GM12878 (cell line): Measurements from ENCODE around the gene COL18A1. TPM values are rescaled to one million over a fixed set of nuclear protein-coding genes. Genes with fewer than 3 reads are reported as not detected.

Source experiments
- CBX5 ChIP-seq: sonication (generic); IDR thresholded peaks from 2 replicates; pipeline ENCODE4 v1.6.1; 2016; ENCODE audit warnings: low read depth, moderate library complexity, mild to moderate bottlenecking, inconsistent platforms
- CREM ChIP-seq: IDR thresholded peaks from 2 replicates; pipeline ENCODE4 v1.6.1; 2014; ENCODE audit warnings: antibody characterized with exemption, low read depth
- EZH2 ChIP-seq: IDR thresholded peaks from 2 replicates; pipeline ENCODE4 v1.6.1; 2012; ENCODE audit warnings: low read depth, mild to moderate bottlenecking, control low read depth, inconsistent platforms, low read length, borderline replicate concordance; ENCODE audit not compliant: control insufficient read depth
- FOXK2 ChIP-seq: fragments of 450-650 bp; IDR thresholded peaks from 2 replicates; pipeline ENCODE4 v1.6.1; 2017; ENCODE audit warnings: mild to moderate bottlenecking, moderate library complexity
- KLF5 ChIP-seq: fragments of 450-650 bp; IDR thresholded peaks from 2 replicates; pipeline ENCODE4 v1.6.1; 2014; ENCODE audit warnings: mild to moderate bottlenecking; ENCODE audit not compliant: partially characterized antibody
- MEF2A ChIP-seq: IDR thresholded peaks from 2 replicates; pipeline ENCODE4 v1.6.1; 2011; ENCODE audit warnings: low read depth, mild to moderate bottlenecking, low read length, moderate library complexity; ENCODE audit not compliant: insufficient read depth
- NR2C1 ChIP-seq: fragments of 450-650 bp; IDR thresholded peaks from 2 replicates; pipeline ENCODE4 v1.6.1; 2017; ENCODE audit warnings: antibody characterized with exemption, mild to moderate bottlenecking, moderate library complexity
- NRF1 ChIP-seq: conservative IDR thresholded peaks from 2 replicates; pipeline ENCODE4 v1.6.1; 2011; ENCODE audit warnings: mild to moderate bottlenecking, low read depth, low read length, improper control_type of control experiment
- POLR2A ChIP-seq: IDR thresholded peaks from 2 replicates; pipeline ENCODE4 v1.6.1; 2011; ENCODE audit warnings: low read depth, mild to moderate bottlenecking, low read length
- RAD51 ChIP-seq: fragments of 450-650 bp; IDR thresholded peaks from 2 replicates; pipeline ENCODE4 v1.6.1; 2016; ENCODE audit warnings: moderate library complexity, mild to moderate bottlenecking, inconsistent platforms
- SMC3 ChIP-seq: IDR thresholded peaks from 2 replicates; pipeline ENCODE4 v1.6.1; 2011; ENCODE audit warnings: low read length, improper control_type of control experiment, borderline replicate concordance
- STAT3 ChIP-seq: IDR thresholded peaks from 2 replicates; pipeline ENCODE4 v1.6.1; 2011; ENCODE audit warnings: low read depth, low read length, improper control_type of control experiment
- YBX1 ChIP-seq: fragments of 450-650 bp; IDR thresholded peaks from 2 replicates; pipeline ENCODE4 v1.6.1; 2016; ENCODE audit warnings: antibody characterized with exemption
- ZBED1 ChIP-seq: IDR thresholded peaks from 2 replicates; pipeline ENCODE4 v1.6.1; 2016; ENCODE audit warnings: borderline replicate concordance
- polyA plus RNA-seq, 11 experiments: library from polyadenylated mRNA; depleted of rRNA in 4 of 11; unstranded in 6 of 11; stranded (reverse) in 5 of 11; fragments of >200 nt; fragmentation: Nextera tagmentation in 4 of 11; fragmentation: Illumina TruSeq in 1 of 11; extraction: Ambion mirVana in 4 of 11; extraction: Trizol in 1 of 11; gene quantifications; 1 replicate in 1 of 11; 2 replicates in 10 of 11; pipeline versions ENCODE4 v1.2.1 to v1.2.3, GENCODE V29; 2011 to 2016; ENCODE audit warnings: inconsistent platforms in 2 of 11, missing spikeins in 2 of 11, low read depth in 1 of 11
- total RNA-seq, 4 experiments: library from RNA; depleted of rRNA in 3 of 4; stranded (reverse); fragments of >200 nt in 3 of 4; fragmentation: Illumina TruSeq in 1 of 4; extraction: Trizol in 1 of 4; gene quantifications; 2 replicates each; pipeline versions ENCODE4 v1.2.1 to v1.2.3, GENCODE V29; 2013 to 2021
- TF ChIP-seq, protein P1 (sequence below): IDR thresholded peaks from 2 replicates; pipeline ENCODE4 v1.6.1; 2011; ENCODE audit warnings: low read depth, mild to moderate bottlenecking, low read length, moderate library complexity, borderline replicate concordance; ENCODE audit errors: extremely low read depth
- TF ChIP-seq, protein P2 (sequence below): IDR thresholded peaks from 2 replicates; pipeline ENCODE4 v1.6.1; 2012; ENCODE audit warnings: mild to moderate bottlenecking, low read depth, low read length
- TF ChIP-seq, protein P3 (sequence below): IDR thresholded peaks from 2 replicates; pipeline ENCODE4 v1.6.1; 2011; ENCODE audit warnings: mild to moderate bottlenecking, low read depth, low read length, moderate library complexity; ENCODE audit not compliant: insufficient replicate concordance
- TF ChIP-seq, protein P4 (sequence below): fragments of 450-650 bp; conservative IDR thresholded peaks from 2 replicates; pipeline ENCODE4 v1.6.1; 2017; ENCODE audit warnings: mild to moderate bottlenecking, moderate library complexity
- TF ChIP-seq, protein P5 (sequence below): fragments of 450-650 bp; IDR thresholded peaks from 2 replicates; pipeline ENCODE4 v1.6.1; 2016; ENCODE audit warnings: mild to moderate bottlenecking
- TF ChIP-seq, protein P6 (sequence below): IDR thresholded peaks from 2 replicates; pipeline ENCODE4 v1.6.1; 2012; ENCODE audit warnings: low read length, inconsistent platforms

The COL18A1 gene
- total and polyA plus RNA-seq, 10 of the 15 experiments (the other 5 are each of a cell fraction or from before 2014, with no cell fraction given) = under 0.01 to 0.49 (median 0.09) TPM; not detected in 3

DNA sequence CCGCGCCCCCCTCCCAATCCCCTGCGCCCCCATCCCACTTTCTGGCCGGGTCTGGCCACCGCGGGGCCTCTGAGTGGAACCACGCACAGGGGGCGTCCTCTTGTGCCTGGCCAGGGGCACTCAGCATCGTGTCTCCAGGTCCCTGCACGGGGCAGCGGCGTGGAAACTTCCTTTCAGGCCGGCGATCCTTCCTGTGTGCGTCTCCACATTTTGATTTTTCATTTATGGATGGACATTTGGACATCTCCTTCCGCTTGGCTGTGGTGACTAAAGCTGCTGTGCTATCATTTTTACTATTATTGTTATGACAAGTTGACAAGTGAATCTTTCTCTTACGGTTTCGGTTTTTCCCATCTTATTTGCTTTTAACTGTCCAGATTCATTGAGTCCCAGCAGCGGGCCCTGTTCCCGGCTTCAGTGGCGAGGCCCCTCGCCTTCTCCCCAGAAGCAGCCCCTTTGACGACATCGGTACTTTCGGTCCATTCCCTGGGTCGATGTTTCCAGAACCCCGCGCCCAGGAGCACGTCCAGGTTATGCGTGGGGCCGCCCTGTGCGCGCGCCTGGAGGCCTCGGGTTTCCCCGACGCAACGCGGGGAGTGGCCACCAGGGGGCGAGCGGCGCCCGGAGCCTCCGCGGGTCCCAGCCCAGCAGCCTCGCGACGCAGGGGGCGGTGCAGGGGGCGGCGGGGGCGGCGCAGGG, 149.7 kb downstream of the COL18A1 start (continued):
- TF ChIP-seq, protein P1, sequence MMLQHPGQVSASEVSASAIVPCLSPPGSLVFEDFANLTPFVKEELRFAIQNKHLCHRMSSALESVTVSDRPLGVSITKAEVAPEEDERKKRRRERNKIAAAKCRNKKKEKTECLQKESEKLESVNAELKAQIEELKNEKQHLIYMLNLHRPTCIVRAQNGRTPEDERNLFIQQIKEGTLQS = no peak
- TF ChIP-seq EZH2 (no peak), YBX1 (no peak), FOXK2 (no peak), STAT3 (no peak), NRF1 (0 out of 2 replicates have a peak, but pooled peaks have one; percentile 13), SMC3 (peak; percentile 53; the same call in 1 of the 2 replicates), NR2C1 (no peak), MEF2A (0 out of 2 replicates have a peak, but pooled peaks have one; percentile 3), CBX5 (no peak), RAD51 (no peak), CREM (0 out of 2 replicates have a peak, but pooled peaks have one; percentile 30), ZBED1 (no peak), KLF5 (no peak), POLR2A (peak; percentile 75)
- TF ChIP-seq, protein P2, sequence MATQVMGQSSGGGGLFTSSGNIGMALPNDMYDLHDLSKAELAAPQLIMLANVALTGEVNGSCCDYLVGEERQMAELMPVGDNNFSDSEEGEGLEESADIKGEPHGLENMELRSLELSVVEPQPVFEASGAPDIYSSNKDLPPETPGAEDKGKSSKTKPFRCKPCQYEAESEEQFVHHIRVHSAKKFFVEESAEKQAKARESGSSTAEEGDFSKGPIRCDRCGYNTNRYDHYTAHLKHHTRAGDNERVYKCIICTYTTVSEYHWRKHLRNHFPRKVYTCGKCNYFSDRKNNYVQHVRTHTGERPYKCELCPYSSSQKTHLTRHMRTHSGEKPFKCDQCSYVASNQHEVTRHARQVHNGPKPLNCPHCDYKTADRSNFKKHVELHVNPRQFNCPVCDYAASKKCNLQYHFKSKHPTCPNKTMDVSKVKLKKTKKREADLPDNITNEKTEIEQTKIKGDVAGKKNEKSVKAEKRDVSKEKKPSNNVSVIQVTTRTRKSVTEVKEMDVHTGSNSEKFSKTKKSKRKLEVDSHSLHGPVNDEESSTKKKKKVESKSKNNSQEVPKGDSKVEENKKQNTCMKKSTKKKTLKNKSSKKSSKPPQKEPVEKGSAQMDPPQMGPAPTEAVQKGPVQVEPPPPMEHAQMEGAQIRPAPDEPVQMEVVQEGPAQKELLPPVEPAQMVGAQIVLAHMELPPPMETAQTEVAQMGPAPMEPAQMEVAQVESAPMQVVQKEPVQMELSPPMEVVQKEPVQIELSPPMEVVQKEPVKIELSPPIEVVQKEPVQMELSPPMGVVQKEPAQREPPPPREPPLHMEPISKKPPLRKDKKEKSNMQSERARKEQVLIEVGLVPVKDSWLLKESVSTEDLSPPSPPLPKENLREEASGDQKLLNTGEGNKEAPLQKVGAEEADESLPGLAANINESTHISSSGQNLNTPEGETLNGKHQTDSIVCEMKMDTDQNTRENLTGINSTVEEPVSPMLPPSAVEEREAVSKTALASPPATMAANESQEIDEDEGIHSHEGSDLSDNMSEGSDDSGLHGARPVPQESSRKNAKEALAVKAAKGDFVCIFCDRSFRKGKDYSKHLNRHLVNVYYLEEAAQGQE = no peak
- TF ChIP-seq, protein P3, sequence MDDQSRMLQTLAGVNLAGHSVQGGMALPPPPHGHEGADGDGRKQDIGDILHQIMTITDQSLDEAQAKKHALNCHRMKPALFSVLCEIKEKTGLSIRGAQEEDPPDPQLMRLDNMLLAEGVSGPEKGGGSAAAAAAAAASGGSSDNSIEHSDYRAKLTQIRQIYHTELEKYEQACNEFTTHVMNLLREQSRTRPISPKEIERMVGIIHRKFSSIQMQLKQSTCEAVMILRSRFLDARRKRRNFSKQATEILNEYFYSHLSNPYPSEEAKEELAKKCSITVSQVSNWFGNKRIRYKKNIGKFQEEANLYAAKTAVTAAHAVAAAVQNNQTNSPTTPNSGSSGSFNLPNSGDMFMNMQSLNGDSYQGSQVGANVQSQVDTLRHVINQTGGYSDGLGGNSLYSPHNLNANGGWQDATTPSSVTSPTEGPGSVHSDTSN = no peak
- TF ChIP-seq, protein P4, sequence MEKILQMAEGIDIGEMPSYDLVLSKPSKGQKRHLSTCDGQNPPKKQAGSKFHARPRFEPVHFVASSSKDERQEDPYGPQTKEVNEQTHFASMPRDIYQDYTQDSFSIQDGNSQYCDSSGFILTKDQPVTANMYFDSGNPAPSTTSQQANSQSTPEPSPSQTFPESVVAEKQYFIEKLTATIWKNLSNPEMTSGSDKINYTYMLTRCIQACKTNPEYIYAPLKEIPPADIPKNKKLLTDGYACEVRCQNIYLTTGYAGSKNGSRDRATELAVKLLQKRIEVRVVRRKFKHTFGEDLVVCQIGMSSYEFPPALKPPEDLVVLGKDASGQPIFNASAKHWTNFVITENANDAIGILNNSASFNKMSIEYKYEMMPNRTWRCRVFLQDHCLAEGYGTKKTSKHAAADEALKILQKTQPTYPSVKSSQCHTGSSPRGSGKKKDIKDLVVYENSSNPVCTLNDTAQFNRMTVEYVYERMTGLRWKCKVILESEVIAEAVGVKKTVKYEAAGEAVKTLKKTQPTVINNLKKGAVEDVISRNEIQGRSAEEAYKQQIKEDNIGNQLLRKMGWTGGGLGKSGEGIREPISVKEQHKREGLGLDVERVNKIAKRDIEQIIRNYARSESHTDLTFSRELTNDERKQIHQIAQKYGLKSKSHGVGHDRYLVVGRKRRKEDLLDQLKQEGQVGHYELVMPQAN = peak; percentile 46; the same call in 1 of the 2 replicates
- TF ChIP-seq, protein P5, sequence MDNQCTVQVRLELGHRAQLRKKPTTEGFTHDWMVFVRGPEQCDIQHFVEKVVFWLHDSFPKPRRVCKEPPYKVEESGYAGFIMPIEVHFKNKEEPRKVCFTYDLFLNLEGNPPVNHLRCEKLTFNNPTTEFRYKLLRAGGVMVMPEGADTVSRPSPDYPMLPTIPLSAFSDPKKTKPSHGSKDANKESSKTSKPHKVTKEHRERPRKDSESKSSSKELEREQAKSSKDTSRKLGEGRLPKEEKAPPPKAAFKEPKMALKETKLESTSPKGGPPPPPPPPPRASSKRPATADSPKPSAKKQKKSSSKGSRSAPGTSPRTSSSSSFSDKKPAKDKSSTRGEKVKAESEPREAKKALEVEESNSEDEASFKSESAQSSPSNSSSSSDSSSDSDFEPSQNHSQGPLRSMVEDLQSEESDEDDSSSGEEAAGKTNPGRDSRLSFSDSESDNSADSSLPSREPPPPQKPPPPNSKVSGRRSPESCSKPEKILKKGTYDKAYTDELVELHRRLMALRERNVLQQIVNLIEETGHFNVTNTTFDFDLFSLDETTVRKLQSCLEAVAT = peak; percentile 53; the same call in 1 of the 2 replicates
- TF ChIP-seq, protein P6, sequence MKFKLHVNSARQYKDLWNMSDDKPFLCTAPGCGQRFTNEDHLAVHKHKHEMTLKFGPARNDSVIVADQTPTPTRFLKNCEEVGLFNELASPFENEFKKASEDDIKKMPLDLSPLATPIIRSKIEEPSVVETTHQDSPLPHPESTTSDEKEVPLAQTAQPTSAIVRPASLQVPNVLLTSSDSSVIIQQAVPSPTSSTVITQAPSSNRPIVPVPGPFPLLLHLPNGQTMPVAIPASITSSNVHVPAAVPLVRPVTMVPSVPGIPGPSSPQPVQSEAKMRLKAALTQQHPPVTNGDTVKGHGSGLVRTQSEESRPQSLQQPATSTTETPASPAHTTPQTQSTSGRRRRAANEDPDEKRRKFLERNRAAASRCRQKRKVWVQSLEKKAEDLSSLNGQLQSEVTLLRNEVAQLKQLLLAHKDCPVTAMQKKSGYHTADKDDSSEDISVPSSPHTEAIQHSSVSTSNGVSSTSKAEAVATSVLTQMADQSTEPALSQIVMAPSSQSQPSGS = no peak
